ENCODE data around the gene KCNJ6. TPM values are rescaled to one million over a fixed set of nuclear protein-coding genes. Genes with fewer than 3 reads are reported as not detected.

KCNJ6 gene
- total and polyA plus RNA-seq, 10 of the 15 experiments (the other 5 are each of a cell fraction or from before 2014, with no cell fraction given): 0.03 to 0.07 (median 0.04) TPM; not detected in 7

DNA sequence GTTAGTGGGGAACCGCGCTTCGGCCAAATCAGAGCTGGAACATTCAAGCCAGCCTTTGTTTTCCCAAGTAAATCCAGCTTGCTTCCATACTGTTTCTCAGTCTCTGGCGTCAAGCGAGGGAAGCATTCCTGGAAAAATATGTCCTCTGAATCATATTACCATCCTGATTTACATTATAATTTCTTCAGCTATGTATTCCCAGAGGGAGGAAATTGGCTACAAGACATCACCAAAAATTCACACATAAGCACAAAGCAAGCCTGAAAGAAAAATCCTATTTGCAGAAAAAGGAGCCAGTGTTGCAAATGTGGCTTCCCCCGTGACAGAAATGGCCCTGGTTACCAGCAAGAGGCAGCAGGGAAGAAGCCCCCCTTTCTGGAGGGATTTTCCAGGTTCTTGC is 233.3 kb downstream of the KCNJ6 start:
- Histone ChIP-seq H4K20me1 (ENCODE audit: control insufficient read depth, insufficient read depth) (no peaks in the 10 kb centered on the region), H2AFZ (ENCODE audit: control insufficient read depth, low read depth, low read length) (no peak overlapping the region), H3K9me3 (replicated peaks; ENCODE audit: control insufficient read depth, insufficient read depth, low read length) (no peaks in the 10 kb centered on the region; the same call in 2 of the 3 replicates), H3K4me1 (ENCODE audit: control insufficient read depth, insufficient read depth, low read length) (no peaks in the 10 kb centered on the region), H3K9ac (ENCODE audit: control insufficient read depth, insufficient read depth, low read length) (no peak overlapping the region), H3K27ac (ENCODE audit: control insufficient read depth, insufficient read depth) (no peak overlapping the region), H3K79me2 (ENCODE audit: control insufficient read depth, insufficient read depth, low read length) (no peaks in the 10 kb centered on the region), H3K36me3 (ENCODE audit: control insufficient read depth in 2 of 2, insufficient read depth in 2 of 2, low read length in 1 of 2) (no peaks in the 10 kb centered on the region), H3K4me2 (ENCODE audit: control insufficient read depth, insufficient read depth) (no peak overlapping the region), H3K4me3 (no peak overlapping the region), H3K27me3 (replicated peaks in 1 of 2; ENCODE audit: control insufficient read depth in 2 of 2, insufficient read depth in 2 of 2, low read length in 1 of 2) (no peaks in the 10 kb centered on the region)
- DNase-seq (ENCODE audit: low read depth, low spot score) (no peak), FAIRE-seq (no peak), ATAC-seq (no peak)
- 61% methylated on average over 6 of the region's 6 CpGs for WGBS (ENCODE audit: insufficient coverage, insufficient replicate concordance, low lambda C conversion rate, missing lambda C conversion rate)
- SMC1A ChIA-PET (ENCODE audit: uncharacterized antibody, unreplicated experiment): interaction anchor here (1.0 kb wide), 1 partner anchor 72 kb away, joined by 3 read pairs; no protein-coding TSS in a partner anchor
- RAD21 ChIA-PET (ENCODE audit: unreplicated experiment): no interaction called here
- in situ Hi-C loops (cut with MboI) (no loop called here), intact Hi-C loops (cut with micrococcal nuclease; ENCODE audit: unreplicated experiment) (no loop called here)
- BruUV-seq (replicated peaks): no TSS peak
- no peak for TF ChIP-seq SMARCA5 (IDR thresholded peaks at IDR 0.05)
- TF ChIP-seq ATF2 (IDR thresholded peaks at IDR 0.05; ENCODE audit: low read length): no peak
- no peak for TF ChIP-seq ZNF217 (IDR thresholded peaks at IDR 0.05)
- TF ChIP-seq BRCA1 (IDR thresholded peaks at IDR 0.05; ENCODE audit: low read depth, low read length): no peak
- no peak for TF ChIP-seq ZNF24 (IDR thresholded peaks at IDR 0.05)
- TF ChIP-seq HDGF (IDR thresholded peaks at IDR 0.05): no peak
- no peak for TF ChIP-seq EGR1 (IDR thresholded peaks at IDR 0.05; ENCODE audit: borderline replicate concordance in 1 of 2, low read depth in 2 of 2, low read length in 2 of 2)
- no peak for TF ChIP-seq GATAD2B (conservative IDR thresholded peaks at IDR 0.05; ENCODE audit: low read depth)
- no peak for TF ChIP-seq CBX5 (IDR thresholded peaks at IDR 0.05; ENCODE audit: low read depth)
- TF ChIP-seq HSF1 (IDR thresholded peaks at IDR 0.05; ENCODE audit: low read depth, low read length): no peak
- TF ChIP-seq, protein P1, sequence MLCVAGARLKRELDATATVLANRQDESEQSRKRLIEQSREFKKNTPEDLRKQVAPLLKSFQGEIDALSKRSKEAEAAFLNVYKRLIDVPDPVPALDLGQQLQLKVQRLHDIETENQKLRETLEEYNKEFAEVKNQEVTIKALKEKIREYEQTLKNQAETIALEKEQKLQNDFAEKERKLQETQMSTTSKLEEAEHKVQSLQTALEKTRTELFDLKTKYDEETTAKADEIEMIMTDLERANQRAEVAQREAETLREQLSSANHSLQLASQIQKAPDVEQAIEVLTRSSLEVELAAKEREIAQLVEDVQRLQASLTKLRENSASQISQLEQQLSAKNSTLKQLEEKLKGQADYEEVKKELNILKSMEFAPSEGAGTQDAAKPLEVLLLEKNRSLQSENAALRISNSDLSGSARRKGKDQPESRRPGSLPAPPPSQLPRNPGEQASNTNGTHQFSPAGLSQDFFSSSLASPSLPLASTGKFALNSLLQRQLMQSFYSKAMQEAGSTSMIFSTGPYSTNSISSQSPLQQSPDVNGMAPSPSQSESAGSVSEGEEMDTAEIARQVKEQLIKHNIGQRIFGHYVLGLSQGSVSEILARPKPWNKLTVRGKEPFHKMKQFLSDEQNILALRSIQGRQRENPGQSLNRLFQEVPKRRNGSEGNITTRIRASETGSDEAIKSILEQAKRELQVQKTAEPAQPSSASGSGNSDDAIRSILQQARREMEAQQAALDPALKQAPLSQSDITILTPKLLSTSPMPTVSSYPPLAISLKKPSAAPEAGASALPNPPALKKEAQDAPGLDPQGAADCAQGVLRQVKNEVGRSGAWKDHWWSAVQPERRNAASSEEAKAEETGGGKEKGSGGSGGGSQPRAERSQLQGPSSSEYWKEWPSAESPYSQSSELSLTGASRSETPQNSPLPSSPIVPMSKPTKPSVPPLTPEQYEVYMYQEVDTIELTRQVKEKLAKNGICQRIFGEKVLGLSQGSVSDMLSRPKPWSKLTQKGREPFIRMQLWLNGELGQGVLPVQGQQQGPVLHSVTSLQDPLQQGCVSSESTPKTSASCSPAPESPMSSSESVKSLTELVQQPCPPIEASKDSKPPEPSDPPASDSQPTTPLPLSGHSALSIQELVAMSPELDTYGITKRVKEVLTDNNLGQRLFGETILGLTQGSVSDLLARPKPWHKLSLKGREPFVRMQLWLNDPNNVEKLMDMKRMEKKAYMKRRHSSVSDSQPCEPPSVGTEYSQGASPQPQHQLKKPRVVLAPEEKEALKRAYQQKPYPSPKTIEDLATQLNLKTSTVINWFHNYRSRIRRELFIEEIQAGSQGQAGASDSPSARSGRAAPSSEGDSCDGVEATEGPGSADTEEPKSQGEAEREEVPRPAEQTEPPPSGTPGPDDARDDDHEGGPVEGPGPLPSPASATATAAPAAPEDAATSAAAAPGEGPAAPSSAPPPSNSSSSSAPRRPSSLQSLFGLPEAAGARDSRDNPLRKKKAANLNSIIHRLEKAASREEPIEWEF (IDR thresholded peaks at IDR 0.05; ENCODE audit: insufficient replicate concordance, low read depth, low read length): no peak
- TF ChIP-seq, protein P2, sequence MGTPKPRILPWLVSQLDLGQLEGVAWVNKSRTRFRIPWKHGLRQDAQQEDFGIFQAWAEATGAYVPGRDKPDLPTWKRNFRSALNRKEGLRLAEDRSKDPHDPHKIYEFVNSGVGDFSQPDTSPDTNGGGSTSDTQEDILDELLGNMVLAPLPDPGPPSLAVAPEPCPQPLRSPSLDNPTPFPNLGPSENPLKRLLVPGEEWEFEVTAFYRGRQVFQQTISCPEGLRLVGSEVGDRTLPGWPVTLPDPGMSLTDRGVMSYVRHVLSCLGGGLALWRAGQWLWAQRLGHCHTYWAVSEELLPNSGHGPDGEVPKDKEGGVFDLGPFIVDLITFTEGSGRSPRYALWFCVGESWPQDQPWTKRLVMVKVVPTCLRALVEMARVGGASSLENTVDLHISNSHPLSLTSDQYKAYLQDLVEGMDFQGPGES (IDR thresholded peaks at IDR 0.05): no peak
- TF ChIP-seq ZSCAN29 (IDR thresholded peaks at IDR 0.05): no peak
- no peak for TF ChIP-seq POLR2AphosphoS5 (IDR thresholded peaks at IDR 0.05; ENCODE audit: low read length)
- POLR2A ChIA-PET: no interaction called here
- CTCF ChIA-PET: no interaction called here

Measured in GM12878 (cell line).